ENCODE results near the gene UBTD2.

DNA sequence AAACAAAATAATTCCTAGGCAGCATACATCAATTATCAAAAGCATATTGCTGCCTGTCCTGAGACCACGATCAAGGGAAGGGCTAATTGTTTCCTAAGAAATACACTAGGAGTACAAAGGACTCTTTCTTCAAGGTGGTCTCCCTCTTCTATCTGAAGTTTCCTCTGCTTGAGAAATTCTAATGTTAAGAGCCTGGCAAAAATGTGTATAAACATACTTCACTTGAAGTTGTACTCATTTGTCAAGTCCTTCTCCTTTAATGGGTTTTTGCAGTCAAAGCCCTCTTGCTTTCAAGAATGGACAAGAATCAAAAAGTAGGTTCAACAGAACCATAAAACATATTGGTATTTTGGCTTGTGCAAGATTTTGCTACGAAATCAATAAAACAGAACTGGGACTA, 31.1 kb downstream of the UBTD2 start:
- TF ChIP-seq, protein P1, sequence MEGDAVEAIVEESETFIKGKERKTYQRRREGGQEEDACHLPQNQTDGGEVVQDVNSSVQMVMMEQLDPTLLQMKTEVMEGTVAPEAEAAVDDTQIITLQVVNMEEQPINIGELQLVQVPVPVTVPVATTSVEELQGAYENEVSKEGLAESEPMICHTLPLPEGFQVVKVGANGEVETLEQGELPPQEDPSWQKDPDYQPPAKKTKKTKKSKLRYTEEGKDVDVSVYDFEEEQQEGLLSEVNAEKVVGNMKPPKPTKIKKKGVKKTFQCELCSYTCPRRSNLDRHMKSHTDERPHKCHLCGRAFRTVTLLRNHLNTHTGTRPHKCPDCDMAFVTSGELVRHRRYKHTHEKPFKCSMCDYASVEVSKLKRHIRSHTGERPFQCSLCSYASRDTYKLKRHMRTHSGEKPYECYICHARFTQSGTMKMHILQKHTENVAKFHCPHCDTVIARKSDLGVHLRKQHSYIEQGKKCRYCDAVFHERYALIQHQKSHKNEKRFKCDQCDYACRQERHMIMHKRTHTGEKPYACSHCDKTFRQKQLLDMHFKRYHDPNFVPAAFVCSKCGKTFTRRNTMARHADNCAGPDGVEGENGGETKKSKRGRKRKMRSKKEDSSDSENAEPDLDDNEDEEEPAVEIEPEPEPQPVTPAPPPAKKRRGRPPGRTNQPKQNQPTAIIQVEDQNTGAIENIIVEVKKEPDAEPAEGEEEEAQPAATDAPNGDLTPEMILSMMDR (IDR thresholded peaks at IDR 0.05) = no peak
- no peak for TF ChIP-seq ZFX (IDR thresholded peaks at IDR 0.05; ENCODE audit: borderline replicate concordance)
